IMR-90 (cell line): ENCODE measurements around the gene CD68. TPM values are rescaled to one million over a fixed set of nuclear protein-coding genes. Genes with fewer than 3 reads are reported as not detected.

Experiments
- ATAC-seq: fragments of 200-7000 bp; cut with Tn5 transposase; 2 replicates; pipeline ENCODE4 v1.9.1; 2020; ENCODE audit warnings: low read depth, mild to moderate bottlenecking, moderate library complexity
- BruUV-seq: library from RNA; stranded (reverse); fragments of 400-500 nt; replicated peaks from 2 replicates; lab custom pipeline; 2021; lab: Mats Ljungman, UMichigan
- CTCF ChIA-PET: fragments of 300-600 bp; formaldehyde crosslinking; extraction: SDS; loops from one replicate; lab custom pipeline; 2021; ENCODE audit warnings: antibody characterized with exemption; lab: Yijun Ruan, JAX
- POLR2A ChIA-PET: fragments of 300-600 bp; sonication (Branson Sonifier 250); formaldehyde crosslinking; loops from one replicate; lab custom pipeline; 2022; ENCODE audit warnings: antibody characterized with exemption; ENCODE audit not compliant: unreplicated experiment; lab: Charles Lee
- DNase-seq: peaks from one replicate; pipeline ENCODE4 v3.0.0; 2013
- H2AFZ ChIP-seq: replicated peaks from 2 replicates; pipeline ENCODE3; 2013; ENCODE audit warnings: low read length, mild to moderate bottlenecking; ENCODE audit not compliant: poor library complexity
- H2AK5ac ChIP-seq: 2 replicates; pipeline ENCODE4 v1.6.1; 2013; ENCODE audit warnings: low read depth, low read length, inconsistent platforms
- H2AK9ac ChIP-seq: replicated peaks from 2 replicates; pipeline ENCODE3; 2013; ENCODE audit warnings: mild to moderate bottlenecking, low read depth, low read length, moderate library complexity; ENCODE audit not compliant: poor library complexity
- H2BK120ac ChIP-seq: 2 replicates; pipeline ENCODE4 v1.6.1; 2013; ENCODE audit warnings: low read depth, low read length, inconsistent platforms
- H2BK15ac ChIP-seq: 3 replicates; pipeline ENCODE4 v1.6.1; 2013; ENCODE audit warnings: low read depth, low read length, inconsistent platforms
- H2BK20ac ChIP-seq: 2 replicates; pipeline ENCODE4 v1.6.1; 2013; ENCODE audit warnings: low read depth, mild to moderate bottlenecking, inconsistent platforms, low read length, moderate library complexity
- H2BK5ac ChIP-seq: 2 replicates; pipeline ENCODE4 v1.6.1; 2013; ENCODE audit warnings: mild to moderate bottlenecking, low read depth, low read length, inconsistent platforms; ENCODE audit not compliant: poor library complexity, severe bottlenecking
- H3K14ac ChIP-seq: replicated peaks from 2 replicates; pipeline ENCODE4 v1.6.1; 2013; ENCODE audit warnings: low read depth, low read length, inconsistent platforms
- H3K18ac ChIP-seq: 2 replicates; pipeline ENCODE4 v1.6.1; 2013; ENCODE audit warnings: low read depth, low read length, control low read depth
- H3K23ac ChIP-seq: 2 replicates; pipeline ENCODE4 v1.6.1; 2013; ENCODE audit warnings: low read depth, low read length, inconsistent platforms
- H3K27ac ChIP-seq: 2 replicates; pipeline ENCODE4 v1.5.1; 2013; ENCODE audit warnings: mild to moderate bottlenecking, control low read depth, low read length; ENCODE audit not compliant: insufficient read depth
- H3K27me3 ChIP-seq: 2 replicates; pipeline ENCODE4 v1.6.1; 2013; ENCODE audit warnings: low read length; ENCODE audit not compliant: control insufficient read depth, insufficient read depth
- H3K36me3 ChIP-seq: 2 replicates; pipeline ENCODE4 v1.6.1; 2013; ENCODE audit warnings: low read length, mixed read lengths; ENCODE audit not compliant: control insufficient read depth, insufficient read depth
- H3K4ac ChIP-seq: 2 replicates; pipeline ENCODE4 v1.6.1; 2013; ENCODE audit warnings: low read depth, low read length, inconsistent platforms
- H3K4me1 ChIP-seq: 2 replicates; pipeline ENCODE4 v1.6.1; 2013; ENCODE audit warnings: low read length, mixed read lengths; ENCODE audit not compliant: control insufficient read depth, insufficient read depth
- H3K4me2 ChIP-seq: 2 replicates; pipeline ENCODE4 v1.6.1; 2013; ENCODE audit warnings: low read depth, mild to moderate bottlenecking, control low read depth, low read length, moderate library complexity
- H3K4me3 ChIP-seq: 2 replicates; pipeline ENCODE4 v1.5.1; 2013; ENCODE audit warnings: low read depth, mild to moderate bottlenecking, control low read depth, low read length, moderate library complexity; ENCODE audit not compliant: insufficient read depth
- H3K56ac ChIP-seq: 2 replicates; pipeline ENCODE4 v1.6.1; 2013; ENCODE audit warnings: low read length, inconsistent platforms; ENCODE audit not compliant: insufficient read depth; ENCODE audit errors: extremely low read depth
- H3K79me1 ChIP-seq, 2 experiments: 2 replicates each; pipeline ENCODE4 v1.6.1; 2013; ENCODE audit warnings: low read length in 2 of 2, inconsistent platforms in 1 of 2, low read depth in 1 of 2
- H3K9ac ChIP-seq: 2 replicates; pipeline ENCODE4 v1.6.1; 2013; ENCODE audit warnings: low read depth, low read length, control low read depth
- H3K9me1 ChIP-seq: 2 replicates; pipeline ENCODE4 v1.6.1; 2013; ENCODE audit warnings: low read length, inconsistent platforms; ENCODE audit not compliant: insufficient read depth
- H3K9me3 ChIP-seq: 2 replicates; pipeline ENCODE4 v1.6.1; 2013; ENCODE audit warnings: low read length; ENCODE audit not compliant: control insufficient read depth, insufficient read depth
- H4K20me1 ChIP-seq: 2 replicates; pipeline ENCODE4 v1.6.1; 2013; ENCODE audit warnings: low read length, inconsistent platforms; ENCODE audit not compliant: insufficient read depth
- H4K5ac ChIP-seq: 2 replicates; pipeline ENCODE4 v1.6.1; 2013; ENCODE audit warnings: mild to moderate bottlenecking, low read depth, low read length, control low read depth
- H4K8ac ChIP-seq, 2 experiments: 2 replicates each; pipeline ENCODE4 v1.6.1; 2013; ENCODE audit warnings: low read depth in 2 of 2, low read length in 2 of 2, control low read depth in 1 of 2, inconsistent platforms in 1 of 2
- H4K91ac ChIP-seq: 2 replicates; pipeline ENCODE4 v1.6.1; 2013; ENCODE audit warnings: low read depth, low read length, inconsistent platforms; ENCODE audit not compliant: insufficient read depth
- BHLHE40 ChIP-seq: fragments of 150-350 bp; IDR thresholded peaks from 2 replicates; pipeline ENCODE4 v1.6.1; 2016; ENCODE audit warnings: mild to moderate bottlenecking, low read depth, low read length
- CEBPB ChIP-seq: IDR thresholded peaks from 2 replicates; pipeline ENCODE4 v1.6.1; 2012; ENCODE audit warnings: low read depth, low read length, improper control_type of control experiment
- CHD1 ChIP-seq: IDR thresholded peaks from 2 replicates; pipeline ENCODE4 v1.6.1; 2012; ENCODE audit warnings: low read depth, low read length, improper control_type of control experiment
- FOS ChIP-seq: fragments of 150-350 bp; IDR thresholded peaks from 2 replicates; pipeline ENCODE4 v1.6.1; 2016; ENCODE audit warnings: low read depth, low read length
- MAFK ChIP-seq: IDR thresholded peaks from 2 replicates; pipeline ENCODE4 v1.6.1; 2012; ENCODE audit warnings: low read depth, low read length, improper control_type of control experiment
- MAZ ChIP-seq: IDR thresholded peaks from 2 replicates; pipeline ENCODE4 v1.6.1; 2012; ENCODE audit warnings: low read depth, mild to moderate bottlenecking, low read length, improper control_type of control experiment, moderate library complexity, borderline replicate concordance
- MXI1 ChIP-seq: IDR thresholded peaks from 2 replicates; pipeline ENCODE4 v1.6.1; 2012; ENCODE audit warnings: low read depth, mild to moderate bottlenecking, low read length, moderate library complexity, borderline replicate concordance
- NFE2L2 ChIP-seq: fragments of 150-350 bp; IDR thresholded peaks from 2 replicates; pipeline ENCODE4 v1.6.1; 2016; ENCODE audit warnings: low read depth, mild to moderate bottlenecking, low read length
- POLR2A ChIP-seq: IDR thresholded peaks from 2 replicates; pipeline ENCODE4 v1.6.1; 2012; ENCODE audit warnings: mild to moderate bottlenecking, low read depth, low read length
- SMC3 ChIP-seq: fragments of 150-350 bp; IDR thresholded peaks from 2 replicates; pipeline ENCODE4 v1.6.1; 2016; ENCODE audit warnings: low read depth, mild to moderate bottlenecking, antibody characterized with exemption, low read length, moderate library complexity
- WGBS, 2 experiments: methylation state at CpG; one replicate each; pipeline versions ENCODE4 v1.1.5 to v1.1.7; 2013; ENCODE audit warnings: missing lambda C conversion rate in 2 of 2; ENCODE audit not compliant: insufficient read length in 1 of 2; ENCODE audit errors: extremely low coverage in 2 of 2; 5-methylcytosine and 5-hydroxymethylcytosine counted together
- dilution Hi-C: fragments of 300-500 bp; cut with HindIII; formaldehyde crosslinking; loops from one replicate; pipeline ENCODE4 v1.14.3; 2018; ENCODE audit warnings: low sequenced_read_pairs; ENCODE audit not compliant: unreplicated experiment
- in situ Hi-C: fragments of 300-500 bp; cut with MboI; formaldehyde crosslinking; loops from 3 replicates; pipeline ENCODE4 v1.14.3; 2019; ENCODE audit warnings: low sequenced_read_pairs, inconsistent platforms, mixed read lengths
- intact Hi-C: fragments of 100-400 bp; cut with micrococcal nuclease; formaldehyde crosslinking; loops from 2 replicates; pipeline ENCODE4 v1.10.0; 2022
- polyA plus RNA-seq, 3 experiments: library from polyadenylated mRNA; depleted of rRNA; stranded (reverse); fragments of >200 nt; gene quantifications; 2 replicates each; pipeline ENCODE4 v1.2.3, GENCODE V29; 2012; ENCODE audit warnings: low replicate concordance in 1 of 3
- total RNA-seq: library from RNA; depleted of rRNA; stranded (reverse); fragments of >200 nt; gene quantifications from 2 replicates; pipeline ENCODE4 v1.2.3, GENCODE V29; 2012
- TF ChIP-seq, protein P1 (sequence below): fragments of 150-350 bp; IDR thresholded peaks from 2 replicates; pipeline ENCODE4 v1.6.1; 2016; ENCODE audit warnings: low read depth, mild to moderate bottlenecking, low read length, moderate library complexity, borderline replicate concordance

CD68 gene
- total and polyA plus RNA-seq, 2 of the 4 experiments (the other 2 are of a cell fraction), result 16.0 to 43.1 TPM

DNA sequence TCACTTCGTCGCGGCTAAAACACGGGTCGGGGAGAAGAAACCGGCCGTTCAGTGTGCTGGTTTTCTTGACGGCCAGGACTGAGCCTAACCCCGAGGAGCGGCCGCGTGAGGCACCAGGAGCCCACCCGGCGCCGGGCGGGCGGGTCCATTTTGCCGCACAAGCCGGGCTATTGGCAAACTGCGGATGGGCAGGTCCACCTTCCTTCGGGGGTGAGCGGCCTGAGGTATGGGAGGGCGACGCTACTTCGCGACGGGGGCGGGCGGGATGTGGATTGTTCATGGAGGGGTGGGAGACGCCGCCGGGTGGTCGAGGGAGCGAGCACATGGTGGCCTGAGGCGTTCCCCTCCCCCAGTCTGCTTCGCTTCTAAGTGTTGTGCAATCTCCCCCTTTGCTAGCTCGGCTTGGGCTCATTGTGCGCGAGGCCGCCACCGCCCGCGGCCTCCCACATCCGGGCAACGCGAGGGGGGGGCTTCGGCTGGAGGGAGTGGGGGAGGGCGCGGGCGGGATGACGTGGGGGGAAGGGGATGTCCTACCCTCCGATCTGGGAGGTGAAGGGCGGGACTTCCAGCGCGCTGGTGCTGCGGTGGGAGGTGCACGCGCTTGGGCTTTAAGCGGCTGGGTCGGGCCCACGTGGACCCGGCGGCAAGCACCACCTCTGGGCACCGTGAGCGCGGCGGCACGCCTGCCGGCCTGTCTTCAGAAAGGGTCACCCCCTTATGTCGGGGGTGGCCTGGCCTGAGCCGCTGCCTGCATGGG, 5.9 kb upstream of the CD68 start:
- no TSS peak for BruUV-seq
- Histone ChIP-seq H3K4ac (peak overlapping the region; percentile 92), H3K27me3 (no peaks in the 10 kb centered on the region), H2BK5ac (peak overlapping the region; percentile 78), H2AK9ac (peak overlapping the region; percentile 99), H4K20me1 (peaks cover 59% of the 10 kb centered on the region), H3K9ac (peak overlapping the region; percentile 95), H3K79me1 (peaks cover 10 to 62% of the 10 kb centered on the region in 2 experiments; a peak in 3 of 4 replicates), H3K4me1 (peaks cover 8% of the 10 kb centered on the region), H3K14ac (peak overlapping the region; percentile 97), H3K4me2 (peak overlapping the region; percentile 83), H3K4me3 (peak overlapping the region; percentile 77), H3K23ac (peak overlapping the region; percentile 91; the same call in 1 of the 2 replicates), H3K56ac (peak overlapping the region; percentile 81), H4K91ac (peak overlapping the region; percentile 94), H4K8ac (peak overlapping the region; percentile 73 to 81; a peak in 3 of 4 replicates), H4K5ac (peak overlapping the region; percentile 32; the same call in 1 of the 2 replicates), H3K36me3 (peaks cover 63% of the 10 kb centered on the region), H2BK120ac (peak overlapping the region; percentile 6; the same call in 1 of the 2 replicates), H2BK20ac (no peak overlapping the region), H2AFZ (peak overlapping the region; percentile 68), H3K18ac (peak overlapping the region; percentile 1; the same call in 1 of the 2 replicates), H2BK15ac (no peak overlapping the region), H2AK5ac (peak overlapping the region; percentile 99), H3K27ac (peak overlapping the region; percentile 97), H3K9me3 (no peaks in the 10 kb centered on the region), H3K9me1 (peaks cover 9% of the 10 kb centered on the region; the same call in 1 of the 2 replicates)
- POLR2A ChIA-PET, result interaction anchor here (0.6 to 2.2 kb wide), 7 partner anchors 8 to 546 kb away, joined by 3 to 12 read pairs (median 4); partner anchors contain the start of genes MPDU1 and TMEM256
- 0% methylated on average over 13 of the region's 71 CpGs; no CpG with 5 or more reads in 1 of the 2 experiments for WGBS, 2 experiments
- CTCF ChIA-PET, result interaction anchor here (0.7 to 1.2 kb wide), 3 partner anchors 13 to 61 kb away, joined by 3 to 4 read pairs (median 4); no protein-coding TSS in a partner anchor
- peak; percentile 52 for ATAC-seq
- in situ Hi-C loops (no loop called here), intact Hi-C loops (loop anchor here (5.0 kb wide), 1 partner anchor 269 kb away; no protein-coding TSS in a partner anchor), dilution Hi-C loops (no loop called here)
- TF ChIP-seq SMC3 (no peak), BHLHE40 (no peak), FOS (no peak), MAFK (no peak), NFE2L2 (no peak), POLR2A (peak; percentile 37; the same call in 1 of the 2 replicates), CEBPB (peak; percentile 99), CHD1 (no peak), MXI1 (peak; percentile 98), MAZ (peak; percentile 98)
- TF ChIP-seq, protein P1, sequence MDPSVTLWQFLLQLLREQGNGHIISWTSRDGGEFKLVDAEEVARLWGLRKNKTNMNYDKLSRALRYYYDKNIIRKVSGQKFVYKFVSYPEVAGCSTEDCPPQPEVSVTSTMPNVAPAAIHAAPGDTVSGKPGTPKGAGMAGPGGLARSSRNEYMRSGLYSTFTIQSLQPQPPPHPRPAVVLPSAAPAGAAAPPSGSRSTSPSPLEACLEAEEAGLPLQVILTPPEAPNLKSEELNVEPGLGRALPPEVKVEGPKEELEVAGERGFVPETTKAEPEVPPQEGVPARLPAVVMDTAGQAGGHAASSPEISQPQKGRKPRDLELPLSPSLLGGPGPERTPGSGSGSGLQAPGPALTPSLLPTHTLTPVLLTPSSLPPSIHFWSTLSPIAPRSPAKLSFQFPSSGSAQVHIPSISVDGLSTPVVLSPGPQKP, result no peak
- DNase-seq, result peak; percentile 90
